Stimulated activated CD4-positive, alpha-beta T cell treated with anti-CD3 and anti-CD28 coated beads, Interleukin-1b, Interleukin-23, amount 100 ng/mL, for 24 hours (primary cell): ENCODE data around the gene MARS2.
"Not testable (repeated sequence)": the region's sequence is repeated elsewhere in the genome, so short reads cannot be mapped to it uniquely, and the experiment has no call there.

Experiments used
- DNase-seq, 4 experiments: peaks; one replicate each; pipeline ENCODE4 v3.0.0-alpha.2; 2020; ENCODE audit warnings: low read depth in 4 of 4, low spot score in 1 of 4

The MARS2 gene

DNA sequence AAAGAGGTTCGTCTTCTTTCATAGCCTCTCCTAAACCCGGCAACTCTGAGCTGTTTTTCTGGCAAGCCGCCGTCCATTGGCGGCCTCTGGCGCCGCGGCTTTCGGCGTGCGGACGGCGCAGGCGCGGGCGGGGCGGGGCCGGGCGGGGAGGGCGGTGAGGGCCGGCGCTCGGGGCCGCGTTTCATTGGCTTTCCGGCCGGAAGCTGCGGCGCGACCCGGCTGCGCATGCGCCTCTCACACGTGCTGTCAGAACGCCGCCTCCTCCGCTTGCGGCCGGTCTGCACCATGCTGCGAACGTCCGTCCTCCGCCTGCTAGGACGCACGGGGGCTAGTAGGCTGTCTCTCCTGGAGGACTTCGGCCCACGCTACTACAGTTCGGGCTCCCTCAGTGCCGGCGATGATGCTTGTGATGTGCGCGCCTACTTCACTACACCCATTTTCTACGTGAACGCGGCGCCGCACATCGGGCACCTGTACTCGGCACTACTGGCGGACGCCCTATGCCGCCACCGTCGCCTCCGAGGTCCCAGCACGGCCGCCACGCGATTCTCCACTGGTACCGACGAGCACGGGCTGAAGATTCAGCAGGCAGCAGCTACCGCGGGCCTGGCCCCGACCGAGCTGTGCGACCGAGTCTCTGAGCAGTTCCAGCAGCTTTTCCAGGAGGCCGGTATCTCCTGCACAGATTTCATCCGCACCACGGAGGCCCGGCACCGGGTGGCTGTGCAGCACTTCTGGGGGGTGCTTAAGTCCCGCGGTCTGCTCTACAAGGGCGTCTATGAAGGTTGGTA is at the start of gene MARS2:
Gene MARS2, plus strand, starts transcription at position 249 of the 791 bp plus-strand sequence. Its CDS starts 37 bp downstream, at position 286.
- peak; percentile 72 to 90 (median 86) for DNase-seq

DNA sequence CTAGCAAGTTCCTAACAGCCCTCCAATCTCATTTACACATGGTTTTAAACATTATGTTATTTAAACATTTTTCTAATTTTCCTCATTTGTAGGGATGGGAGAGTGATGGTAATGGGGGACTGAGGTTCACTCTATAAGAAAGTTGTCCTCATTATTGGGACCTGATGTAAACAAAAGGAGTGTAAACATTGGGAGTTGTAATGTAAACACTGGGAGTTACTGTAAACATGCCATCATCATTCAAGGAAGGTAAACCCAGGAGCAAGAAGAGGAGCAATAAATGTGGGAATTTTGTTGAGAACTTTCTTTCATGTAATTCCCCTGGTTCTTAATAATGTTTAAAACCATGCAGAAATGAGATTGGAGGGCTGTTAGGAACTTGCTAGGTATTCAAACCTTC is 47.6 kb upstream of the MARS2 start:
- DNase-seq, result no peak

DNA sequence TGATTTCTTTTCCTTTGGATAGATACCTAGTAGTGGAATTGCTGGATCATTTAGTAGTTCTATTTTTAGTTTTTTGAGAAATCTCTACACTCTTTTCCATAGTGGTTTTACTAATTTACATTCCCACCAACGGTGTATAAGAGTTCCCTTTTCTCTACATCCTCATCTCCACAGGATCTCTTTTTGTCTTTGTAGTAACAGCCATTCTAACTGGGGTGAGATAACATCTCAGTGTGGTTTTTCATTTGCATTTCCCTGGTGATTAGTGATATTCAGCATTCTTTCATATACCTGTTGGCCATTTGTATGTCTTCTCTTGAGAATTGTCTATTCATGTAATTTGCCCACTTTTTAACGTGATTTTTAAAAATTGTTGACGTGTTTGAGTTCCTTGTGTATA is 43.5 kb upstream of the MARS2 start:
- DNase-seq, result no peak

DNA sequence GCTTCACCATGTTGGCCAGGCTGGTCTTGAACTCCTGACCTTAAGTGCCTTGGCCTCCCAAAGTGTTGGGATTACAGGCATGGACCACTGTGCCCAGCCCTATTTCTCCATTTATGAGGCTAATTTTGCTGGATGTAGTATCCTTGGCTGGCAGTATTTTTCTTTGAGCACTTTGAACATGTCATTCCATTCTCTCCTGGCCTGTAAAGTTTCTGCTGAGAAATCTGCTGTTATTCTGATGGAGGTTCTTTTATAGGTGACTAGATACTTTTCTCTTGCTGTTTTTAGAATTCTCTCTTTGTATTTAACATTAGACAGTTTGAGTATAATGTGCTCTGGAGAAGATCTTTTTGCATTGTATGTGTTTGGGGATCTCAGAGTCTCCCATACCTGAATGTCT is 38.9 kb upstream of the MARS2 start:
- no peak for DNase-seq

DNA sequence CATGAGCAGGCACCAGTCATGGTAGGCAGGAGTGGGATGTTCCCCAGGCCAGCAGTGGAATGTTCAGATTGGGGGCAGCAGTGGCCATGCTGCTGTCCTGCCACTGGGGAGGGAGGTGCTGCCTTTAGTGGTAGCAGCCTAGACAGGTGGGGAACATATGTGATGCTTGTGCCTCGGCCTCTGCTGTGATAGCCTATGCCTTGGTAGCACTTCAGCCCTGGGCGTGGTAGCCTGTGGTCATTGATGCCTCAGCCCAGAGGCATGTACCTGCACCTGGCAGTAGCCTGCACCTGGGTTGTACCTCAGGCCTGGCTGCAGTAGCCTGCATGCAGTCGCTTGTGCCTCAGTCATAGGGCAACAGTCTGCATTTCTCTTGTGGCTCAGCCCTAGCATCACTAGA is 36.9 kb upstream of the MARS2 start:
- DNase-seq, result no peak

DNA sequence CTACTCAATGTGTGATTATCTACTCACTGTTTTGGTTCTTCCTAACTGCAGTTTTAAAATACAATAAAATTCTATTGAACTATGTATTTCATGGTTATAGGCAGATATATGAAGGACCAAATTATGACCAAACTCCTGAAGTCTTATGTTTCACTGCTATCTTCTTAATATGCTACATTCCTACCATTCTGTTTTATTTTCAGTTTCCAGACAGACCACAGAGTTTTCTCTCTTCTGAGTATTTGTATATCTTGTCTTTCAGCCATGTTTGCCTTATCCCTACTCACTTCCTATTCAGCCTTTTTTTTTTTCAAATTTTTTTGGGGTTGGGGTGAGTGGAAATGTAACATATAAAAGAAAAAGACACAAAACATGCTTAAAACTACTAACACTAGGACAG is 36.1 kb upstream of the MARS2 start:
- no peak for DNase-seq

DNA sequence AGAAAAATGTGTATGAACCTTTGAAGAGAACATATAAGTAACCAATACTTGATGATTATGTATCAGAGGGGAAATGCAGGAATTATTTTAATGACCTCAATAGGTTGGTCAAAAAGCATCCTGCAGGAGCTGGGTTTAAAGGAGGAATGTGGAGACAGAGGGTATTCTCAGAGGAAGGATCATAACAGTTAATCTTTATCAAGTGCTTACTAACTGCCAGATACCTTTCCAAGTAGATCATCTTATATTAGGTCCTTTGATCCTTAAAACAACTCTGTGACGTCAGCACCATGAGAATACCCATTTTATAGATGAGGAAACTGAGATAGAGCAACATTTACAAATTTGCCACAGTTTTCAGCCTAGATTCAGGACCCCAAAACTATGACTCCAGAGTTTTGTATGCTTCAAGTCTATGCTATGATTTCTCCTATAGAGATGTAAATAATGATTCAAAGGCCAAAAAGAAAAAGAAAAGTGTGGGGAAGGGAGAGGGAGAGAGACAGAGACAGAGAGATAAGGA is 32.7 kb upstream of the MARS2 start:
- DNase-seq, result no peak

DNA sequence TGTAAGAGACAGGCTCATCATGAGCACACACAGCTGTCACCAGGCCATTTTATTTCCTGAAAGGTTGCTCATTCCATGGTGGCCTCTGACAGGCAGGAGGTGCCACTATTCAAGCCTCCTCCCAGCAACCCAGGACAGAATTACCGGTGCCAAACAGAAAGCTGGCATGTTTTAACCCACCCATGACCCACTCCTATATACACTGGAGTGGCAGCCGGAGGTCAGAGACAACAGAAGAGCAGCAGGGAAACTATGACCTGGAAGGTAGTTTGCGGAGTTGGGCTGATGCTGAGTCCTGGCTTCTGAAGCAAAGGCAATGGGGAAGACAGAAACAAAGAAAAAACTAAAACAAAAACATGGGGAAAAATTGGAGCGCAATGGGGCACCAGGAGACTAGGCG is 32.1 kb upstream of the MARS2 start:
- DNase-seq, result no peak

DNA sequence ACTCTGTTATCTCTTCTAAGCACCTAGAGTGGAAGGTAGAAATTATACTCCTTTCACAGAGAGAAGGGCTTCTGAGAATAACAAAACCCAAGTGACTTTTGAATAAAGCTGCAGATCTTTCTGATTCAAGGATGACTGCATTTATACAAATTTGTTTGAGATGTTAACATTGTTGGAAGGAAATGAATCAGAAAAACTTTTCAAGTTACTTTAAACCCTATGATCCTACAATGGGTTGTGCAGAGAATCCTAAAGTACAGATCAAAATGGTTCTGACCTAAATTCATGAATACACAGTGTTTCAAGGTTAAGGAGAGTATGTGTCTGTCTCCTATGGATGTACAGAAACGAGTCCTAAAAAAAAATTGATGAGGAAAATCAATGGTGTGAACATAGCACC is 31.6 kb upstream of the MARS2 start:
- DNase-seq, result no peak

DNA sequence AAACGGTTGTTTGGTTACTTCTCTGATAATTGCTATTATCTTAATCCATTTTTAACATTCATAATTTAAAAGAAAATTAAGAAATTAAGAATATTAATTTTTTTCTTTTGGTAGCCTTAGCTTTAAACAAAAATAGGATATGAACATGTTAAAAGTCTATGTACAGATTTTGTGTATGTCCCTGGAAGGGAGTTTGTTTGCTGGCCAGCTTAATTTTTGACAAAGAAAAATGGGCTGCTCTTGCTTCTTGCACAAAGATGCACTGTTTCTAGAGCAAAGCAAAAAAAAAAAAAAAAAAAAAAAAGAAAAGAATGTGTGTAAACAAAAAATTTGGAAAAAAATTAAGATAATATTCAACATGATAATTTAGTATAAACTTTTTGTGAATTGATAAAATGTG is 31.1 kb upstream of the MARS2 start:
- DNase-seq, result no peak

DNA sequence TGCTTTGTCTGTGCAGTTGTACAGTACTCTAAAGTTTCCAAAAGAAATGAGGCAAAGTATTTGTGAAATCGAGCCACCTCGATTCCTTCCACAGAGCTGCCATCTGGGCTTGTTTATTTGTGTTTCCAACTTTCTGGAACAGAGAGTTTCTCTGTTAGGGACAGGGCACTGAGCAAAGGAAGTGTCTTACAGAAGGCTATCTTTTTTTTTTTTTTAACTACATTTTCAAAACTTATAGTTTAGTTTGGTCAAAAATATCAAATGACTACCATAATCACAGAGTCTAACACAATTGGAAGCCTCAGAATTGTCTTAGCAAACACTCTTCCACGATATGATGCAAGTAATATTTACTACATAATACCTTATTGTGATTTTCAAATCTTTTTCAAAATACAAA is 30.6 kb upstream of the MARS2 start:
- no peak for DNase-seq

DNA sequence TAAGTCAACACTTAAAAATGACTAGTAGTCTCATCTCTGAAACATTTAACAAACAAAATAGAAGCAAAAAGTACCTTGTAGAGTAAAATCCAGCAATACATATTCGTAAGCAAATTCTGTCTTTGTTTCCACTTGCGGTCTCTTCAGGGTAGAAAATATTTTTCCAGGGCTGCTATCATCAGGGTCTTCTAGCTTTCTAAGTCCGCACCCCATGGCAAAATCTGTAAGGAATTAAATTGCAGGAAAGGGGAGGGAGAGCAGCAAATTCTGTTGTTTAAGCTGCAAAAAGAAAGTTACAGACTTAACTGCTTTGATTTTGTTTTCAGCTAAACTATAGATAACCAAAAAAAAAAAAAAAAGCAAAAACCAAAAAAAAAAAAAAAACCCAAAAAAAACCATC is 29.9 kb upstream of the MARS2 start, which contains the start of gene RFTN2:
Gene RFTN2, minus strand, starts transcription at position 342 of the 400 bp plus-strand sequence. Its CDS starts 129 bp downstream, at position 213.
- no peak for DNase-seq

DNA sequence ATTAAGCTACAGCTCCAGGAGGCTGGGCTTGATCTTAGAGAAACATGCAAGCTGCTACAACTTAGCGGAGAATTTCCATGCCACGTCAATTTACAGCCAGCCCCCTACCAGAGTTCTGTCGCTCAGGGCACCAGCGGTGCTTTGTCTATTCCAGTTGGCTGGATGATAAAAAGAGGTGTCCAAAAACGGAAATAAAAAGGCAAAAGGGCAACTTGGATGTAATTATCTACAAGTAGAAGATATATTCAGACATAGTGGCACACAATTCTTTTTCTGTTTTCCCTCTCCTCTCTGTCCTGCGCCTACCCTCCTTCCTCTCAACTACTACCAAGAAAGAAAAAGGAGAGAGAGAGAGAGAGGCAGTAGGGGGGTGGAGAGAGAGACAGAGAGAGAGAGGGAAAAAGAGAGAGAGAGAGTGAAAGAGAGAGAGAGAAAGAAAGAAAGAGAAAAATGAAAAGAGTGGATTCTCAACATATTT is 29.4 kb upstream of the MARS2 start:
- DNase-seq, result no peak

DNA sequence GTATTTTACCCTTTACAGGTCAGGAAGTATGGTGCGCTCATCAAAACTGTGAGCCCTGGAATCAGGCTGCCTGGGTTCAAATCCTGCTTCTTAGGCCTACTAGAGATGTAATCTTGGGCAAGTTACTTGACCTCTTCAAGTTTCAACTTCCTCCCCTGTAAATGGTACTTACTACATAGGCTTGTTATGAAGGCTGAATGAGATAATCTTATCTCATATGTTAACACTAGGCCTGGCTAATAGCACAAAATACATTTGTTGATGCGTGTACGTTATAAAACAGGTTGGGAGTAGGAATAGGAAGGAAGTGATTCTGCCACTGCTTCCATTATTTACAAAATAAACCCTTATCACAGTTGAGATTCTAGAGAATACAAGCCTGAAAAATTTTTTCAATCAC is 28.1 kb upstream of the MARS2 start:
- DNase-seq, result no peak

DNA sequence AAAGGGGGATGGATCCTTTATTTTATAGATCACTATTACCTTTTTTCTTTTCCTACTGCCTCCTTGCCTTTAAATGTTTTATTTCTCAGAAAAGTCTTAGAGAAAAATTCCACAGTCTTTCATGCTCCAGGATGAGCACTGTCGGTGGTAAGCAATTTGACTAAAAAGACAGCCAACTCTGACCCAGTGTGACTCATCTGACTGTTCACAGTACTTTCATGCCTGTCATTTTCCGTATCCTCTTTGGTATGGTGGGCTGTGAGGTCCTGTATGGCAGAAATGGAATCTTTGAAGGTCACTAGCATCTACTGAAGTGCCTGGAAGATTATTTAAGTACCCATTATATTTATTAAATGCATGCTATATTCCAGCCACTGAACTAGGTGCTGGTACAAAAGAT is 27.7 kb upstream of the MARS2 start:
- no peak for DNase-seq

DNA sequence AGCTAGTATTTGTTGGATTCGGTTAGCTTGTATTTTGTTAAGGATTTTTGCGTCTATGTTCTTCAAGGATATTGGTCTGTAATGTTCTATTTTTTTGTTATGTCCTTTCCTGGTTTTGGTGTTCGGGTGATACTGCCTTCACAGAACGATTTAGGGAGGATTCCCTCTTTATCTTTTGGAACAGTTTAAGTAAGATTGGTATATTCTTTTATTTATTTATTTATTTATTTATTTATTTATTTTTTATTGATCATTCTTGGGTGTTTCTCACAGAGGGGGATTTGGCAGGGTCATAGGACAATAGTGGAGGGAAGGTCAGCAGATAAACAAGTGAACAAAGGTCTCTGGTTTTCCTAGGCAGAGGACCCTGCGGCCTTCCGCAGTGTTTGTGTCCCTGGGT is 10.0 kb upstream of the MARS2 start:
- not testable (repeated sequence) for DNase-seq

DNA sequence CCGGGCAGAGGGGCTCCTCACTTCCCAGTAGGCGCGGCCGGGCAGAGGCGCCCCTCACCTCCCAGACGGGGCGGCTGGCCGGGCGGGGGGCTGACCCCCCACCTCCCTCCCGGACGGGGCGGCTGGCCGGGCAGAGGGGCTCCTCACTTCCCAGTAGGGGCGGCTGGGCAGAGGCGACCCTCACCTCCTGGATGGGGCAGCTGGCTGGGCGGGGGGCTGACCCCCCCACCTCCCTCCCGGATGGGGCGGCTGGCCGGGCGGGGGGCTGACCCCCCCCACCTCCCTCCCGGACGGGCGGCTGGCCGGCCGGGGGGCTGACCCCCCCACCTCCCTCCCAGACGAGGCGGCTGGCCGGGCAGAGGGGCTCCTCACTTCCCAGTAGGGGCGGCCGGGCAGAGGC is 9.2 kb upstream of the MARS2 start:
- not testable (repeated sequence) for DNase-seq

DNA sequence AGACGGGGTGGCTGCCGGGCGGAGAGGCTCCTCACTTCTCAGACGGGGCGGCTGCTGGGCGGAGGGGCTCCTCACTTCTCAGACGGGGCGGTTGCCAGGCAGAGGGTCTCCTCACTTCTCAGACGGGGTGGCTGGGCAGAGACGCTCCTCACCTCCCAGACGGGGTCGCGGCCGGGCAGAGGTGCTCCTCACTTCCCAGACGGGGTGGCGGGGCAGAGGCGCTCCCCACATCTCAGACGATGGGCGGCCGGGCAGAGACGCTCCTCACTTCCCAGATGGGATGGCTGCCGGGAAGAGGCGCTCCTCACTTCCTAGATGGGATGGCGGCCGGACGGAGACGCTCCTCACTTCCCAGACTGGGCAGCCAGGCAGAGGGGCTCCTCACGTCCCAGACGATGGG is 8.6 kb upstream of the MARS2 start:
- not testable (repeated sequence) for DNase-seq

DNA sequence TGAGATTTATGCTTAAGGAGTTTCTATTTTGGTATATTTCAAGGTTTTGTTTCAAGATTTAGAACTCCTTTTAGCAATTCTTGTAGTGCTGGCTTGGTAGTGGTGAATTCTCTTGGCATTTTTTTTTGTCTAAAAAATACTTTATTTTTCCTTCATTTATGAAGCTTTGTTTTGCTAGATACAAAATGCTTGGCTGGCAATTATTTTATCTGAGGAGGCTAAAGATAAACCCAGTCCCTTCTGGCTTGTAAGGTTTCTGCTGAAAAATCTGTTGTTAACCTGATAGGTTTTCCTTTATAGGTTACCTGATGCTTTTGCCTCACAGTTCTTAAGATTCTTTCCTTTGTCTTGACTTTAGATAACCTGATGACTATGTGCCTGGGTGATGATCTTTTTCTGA is 5.4 kb upstream of the MARS2 start:
- not testable (repeated sequence) for DNase-seq

DNA sequence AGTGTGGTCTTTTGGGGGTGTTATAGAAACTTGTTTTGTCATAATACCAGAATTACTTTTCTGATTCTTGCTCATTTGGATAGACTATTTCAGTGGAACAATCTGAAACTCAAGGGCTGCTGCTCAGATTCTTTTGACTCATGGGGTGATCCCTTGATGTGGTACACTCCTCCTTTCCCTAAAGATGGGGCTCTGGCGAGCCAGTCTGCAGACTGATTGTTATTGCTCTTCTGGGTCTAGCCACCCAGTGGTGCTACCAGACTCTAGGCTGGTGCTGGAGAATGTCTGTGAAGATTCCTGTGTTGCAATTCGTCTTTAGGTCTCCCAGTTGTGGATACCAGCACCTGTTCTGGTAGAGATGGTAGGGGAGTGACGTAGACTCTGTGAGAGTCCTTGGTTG is 4.2 kb upstream of the MARS2 start:
- no peak for DNase-seq

DNA sequence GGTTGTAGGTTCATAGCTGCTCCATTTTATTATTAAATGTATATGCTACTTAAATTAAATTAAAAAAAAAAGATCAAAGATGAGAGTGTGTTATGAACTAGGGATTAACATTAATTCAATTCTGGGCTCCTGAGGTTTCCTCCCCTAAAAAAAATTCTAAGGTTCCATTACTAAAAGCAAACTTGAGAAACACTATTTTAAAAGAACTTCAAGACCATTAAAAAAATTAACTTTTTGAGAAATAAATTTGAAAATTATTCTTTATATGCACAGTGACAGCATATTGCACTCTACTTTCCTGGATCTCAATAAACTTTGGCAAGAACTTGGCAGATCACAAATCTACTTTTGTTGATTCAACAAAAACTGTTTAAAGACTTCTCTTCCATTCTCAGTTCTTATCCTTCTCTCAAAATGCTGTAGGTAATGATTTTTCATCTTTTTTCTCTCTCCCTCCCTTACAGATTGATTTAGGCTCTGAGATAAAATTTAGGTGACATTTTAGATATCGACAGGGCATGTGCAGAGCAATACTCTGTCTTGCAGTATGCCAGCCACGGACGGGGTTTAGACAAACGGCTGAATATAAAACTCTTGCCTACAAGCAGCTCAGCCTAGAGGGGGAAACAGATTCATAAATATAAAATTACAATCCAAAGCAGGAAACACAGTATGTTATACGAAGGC is 592 bp upstream of the MARS2 start:
- DNase-seq, result no peak
